Neutrophil (primary cell): ENCODE results near the gene FBXO2.
A peak's percentile ranks its signal among the peaks of the same experiment; 100 is the strongest.

Source experiments
- H3K27ac ChIP-seq: fragments of 200-600 bp; sonication (generic); 2 replicates; pipeline ENCODE4 v1.5.1; 2016; ENCODE audit warnings: mild to moderate bottlenecking, moderate library complexity
- H3K27me3 ChIP-seq: fragments of 200-600 bp; sonication (generic); 2 replicates; pipeline ENCODE4 v1.6.0; 2016; ENCODE audit warnings: mild to moderate bottlenecking
- H3K36me3 ChIP-seq: fragments of 200-600 bp; sonication (generic); 2 replicates; pipeline ENCODE4 v1.5.1; 2017
- H3K4me1 ChIP-seq, 2 experiments: fragments of 200-600 bp in 1 of 2; sonication (generic) in 1 of 2; 1 replicate in 1 of 2; 2 replicates in 1 of 2; pipeline versions ENCODE4 v1.5.1 to v1.6.1; 2013 to 2016; ENCODE audit warnings: low read depth in 1 of 2, low read length in 1 of 2, mild to moderate bottlenecking in 1 of 2, moderate library complexity in 1 of 2; ENCODE audit not compliant: control insufficient read depth in 1 of 2, insufficient read depth in 1 of 2
- H3K4me3 ChIP-seq, 2 experiments: fragments of 200-600 bp in 1 of 2; sonication (generic) in 1 of 2; 1 replicate in 1 of 2; 2 replicates in 1 of 2; pipeline ENCODE4 v1.5.1; 2013 to 2016; ENCODE audit warnings: low read depth in 1 of 2, low read length in 1 of 2, mild to moderate bottlenecking in 1 of 2, moderate library complexity in 1 of 2
- H3K9me3 ChIP-seq: fragments of 200-600 bp; sonication (generic); 2 replicates; pipeline ENCODE4 v1.5.1; 2016
- TF ChIP-seq, protein P1 (sequence below): fragments of 200-600 bp; sonication (generic); IDR thresholded peaks from 2 replicates; pipeline ENCODE4 v1.5.1; 2016; ENCODE audit warnings: antibody characterized with exemption

Gene FBXO2, protein sequence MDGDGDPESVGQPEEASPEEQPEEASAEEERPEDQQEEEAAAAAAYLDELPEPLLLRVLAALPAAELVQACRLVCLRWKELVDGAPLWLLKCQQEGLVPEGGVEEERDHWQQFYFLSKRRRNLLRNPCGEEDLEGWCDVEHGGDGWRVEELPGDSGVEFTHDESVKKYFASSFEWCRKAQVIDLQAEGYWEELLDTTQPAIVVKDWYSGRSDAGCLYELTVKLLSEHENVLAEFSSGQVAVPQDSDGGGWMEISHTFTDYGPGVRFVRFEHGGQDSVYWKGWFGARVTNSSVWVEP

GRCh38 chr1:11654137-11654938, at the start of gene FBXO2, which contains the start of gene FBXO44:
FBXO2 (minus strand) TSS chr1:11654429; CDS start chr1:11654340, 89 bp downstream.
FBXO44 (plus strand) TSS chr1:11654877; CDS start chr1:11655836, 959 bp downstream.
- Histone ChIP-seq H3K4me1 (peaks cover 12 to 31% of the 10 kb centered on the region in 2 experiments), H3K36me3 (no peaks in the 10 kb centered on the region), H3K9me3 (no peaks in the 10 kb centered on the region), H3K27me3 (peaks cover 68% of the 10 kb centered on the region), H3K4me3 (peak within 1 kb of the TSS; percentile 58 to 67), H3K27ac (no peak within 1 kb of the TSS)
- TF ChIP-seq, protein P1, sequence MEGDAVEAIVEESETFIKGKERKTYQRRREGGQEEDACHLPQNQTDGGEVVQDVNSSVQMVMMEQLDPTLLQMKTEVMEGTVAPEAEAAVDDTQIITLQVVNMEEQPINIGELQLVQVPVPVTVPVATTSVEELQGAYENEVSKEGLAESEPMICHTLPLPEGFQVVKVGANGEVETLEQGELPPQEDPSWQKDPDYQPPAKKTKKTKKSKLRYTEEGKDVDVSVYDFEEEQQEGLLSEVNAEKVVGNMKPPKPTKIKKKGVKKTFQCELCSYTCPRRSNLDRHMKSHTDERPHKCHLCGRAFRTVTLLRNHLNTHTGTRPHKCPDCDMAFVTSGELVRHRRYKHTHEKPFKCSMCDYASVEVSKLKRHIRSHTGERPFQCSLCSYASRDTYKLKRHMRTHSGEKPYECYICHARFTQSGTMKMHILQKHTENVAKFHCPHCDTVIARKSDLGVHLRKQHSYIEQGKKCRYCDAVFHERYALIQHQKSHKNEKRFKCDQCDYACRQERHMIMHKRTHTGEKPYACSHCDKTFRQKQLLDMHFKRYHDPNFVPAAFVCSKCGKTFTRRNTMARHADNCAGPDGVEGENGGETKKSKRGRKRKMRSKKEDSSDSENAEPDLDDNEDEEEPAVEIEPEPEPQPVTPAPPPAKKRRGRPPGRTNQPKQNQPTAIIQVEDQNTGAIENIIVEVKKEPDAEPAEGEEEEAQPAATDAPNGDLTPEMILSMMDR, result no peak

- Histone ChIP-seq H3K4me3 (no peak overlapping the region), H3K4me1 (no peaks in the 10 kb centered on the region), H3K9me3 (no peaks in the 10 kb centered on the region), H3K27me3 (peaks cover 97% of the 10 kb centered on the region), H3K27ac (no peak overlapping the region), H3K36me3 (no peaks in the 10 kb centered on the region)
- TF ChIP-seq, protein P1, result no peak
These were observed 49.3 kb upstream of the FBXO2 start for GRCh38 chr1:11703357-11704193.

GRCh38 chr1:11701981-11702803, 48.0 kb upstream of the FBXO2 start:
- Histone ChIP-seq H3K27me3 (peaks cover 97% of the 10 kb centered on the region), H3K4me3 (no peak overlapping the region), H3K36me3 (no peaks in the 10 kb centered on the region), H3K27ac (no peak overlapping the region), H3K9me3 (no peaks in the 10 kb centered on the region), H3K4me1 (no peaks in the 10 kb centered on the region)
- TF ChIP-seq, protein P1, result no peak

- H3K27me3 ChIP-seq, result peaks cover 96% of the 10 kb centered on the region
- H3K27ac ChIP-seq, result no peak overlapping the region
- H3K36me3 ChIP-seq, result no peaks in the 10 kb centered on the region
- H3K4me3 ChIP-seq, result no peak overlapping the region
- H3K9me3 ChIP-seq, result no peaks in the 10 kb centered on the region
- TF ChIP-seq, protein P1, result no peak
- no peaks in the 10 kb centered on the region for H3K4me1 ChIP-seq
These were observed 47.3 kb upstream of the FBXO2 start for GRCh38 chr1:11701551-11701961.
